Measurements from ENCODE around the gene PLAU. TPM values are rescaled to one million over a fixed set of nuclear protein-coding genes. Genes with fewer than 3 reads are reported as not detected.

Gene PLAU
- total and polyA plus RNA-seq, 9 of the 15 experiments (the other 6 are each of a cell fraction or from before 2014, with no cell fraction given), result 2.1 to 16.9 (median 3.3) TPM

DNA sequence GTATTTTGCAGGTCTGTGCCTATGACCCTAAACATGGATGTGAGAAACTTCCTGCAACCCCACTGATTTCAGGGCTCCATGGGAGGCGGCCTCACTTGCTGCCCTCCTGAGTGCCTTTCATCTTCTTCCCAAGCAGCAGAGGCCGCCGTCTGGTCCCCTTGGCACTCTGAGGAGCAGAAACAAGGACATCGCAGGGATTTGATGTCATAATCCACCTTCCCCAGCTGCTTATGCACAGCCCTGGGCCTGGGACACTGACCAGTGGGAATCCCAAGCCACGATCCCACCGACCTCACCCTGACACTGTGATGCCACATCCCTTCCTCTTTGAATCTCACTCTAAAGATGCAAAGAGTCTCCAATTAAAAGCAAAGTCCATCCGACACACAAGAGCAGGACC, 44.3 kb upstream of the PLAU start:
- Histone ChIP-seq H3K9ac (ENCODE audit: insufficient read depth in 1 of 2, low read depth in 2 of 2, low read length in 2 of 2) (peak overlapping the region in 1 of 2 experiments; percentile 3; a peak in 1 of 4 replicates), H3K4me1 (replicated peaks in 1 of 2; ENCODE audit: control insufficient read depth in 2 of 2, insufficient read depth in 2 of 2, low read length in 2 of 2) (peaks cover 15 to 22% of the 10 kb centered on the region in 2 experiments), H3K27ac (ENCODE audit: extremely low read depth, low read depth, low read length) (no peak overlapping the region), H3K4me3 (no peak overlapping the region), H3K36me3 (ENCODE audit: control insufficient read depth, insufficient read depth, low read length) (peaks cover 85% of the 10 kb centered on the region), H3K27me3 (ENCODE audit: control insufficient read depth in 2 of 2, insufficient read depth in 2 of 2, low read length in 2 of 2) (no peaks in the 10 kb centered on the region), H2AFZ (ENCODE audit: low read depth, low read length) (no peak overlapping the region), H4K20me1 (replicated peaks; ENCODE audit: control insufficient read depth, insufficient read depth, low read length) (peaks cover 13% of the 10 kb centered on the region; the same call in 1 of the 2 replicates), H3K9me1 (ENCODE audit: control insufficient read depth, insufficient read depth, low read length) (no peaks in the 10 kb centered on the region), H3K79me2 (ENCODE audit: control insufficient read depth, insufficient read depth, low read length) (peaks cover 10% of the 10 kb centered on the region; the same call in 1 of the 3 replicates), H3K9me3 (replicated peaks; ENCODE audit: control insufficient read depth, insufficient read depth, low read depth, low read length) (no peaks in the 10 kb centered on the region), H3K4me2 (ENCODE audit: insufficient read depth, low read length) (no peak overlapping the region)
- TF ChIP-seq ZNF121 (CRISPR knock-in tag; conservative IDR thresholded peaks at IDR 0.05), result no peak
- no peak for TF ChIP-seq MAZ (CRISPR knock-in tag; conservative IDR thresholded peaks at IDR 0.05 in 1 of 2, IDR thresholded peaks at IDR 0.05 in 1 of 2)
- TF ChIP-seq HSF4 (CRISPR knock-in tag; IDR thresholded peaks at IDR 0.05; ENCODE audit: borderline replicate concordance), result no peak
- TF ChIP-seq, protein P1, sequence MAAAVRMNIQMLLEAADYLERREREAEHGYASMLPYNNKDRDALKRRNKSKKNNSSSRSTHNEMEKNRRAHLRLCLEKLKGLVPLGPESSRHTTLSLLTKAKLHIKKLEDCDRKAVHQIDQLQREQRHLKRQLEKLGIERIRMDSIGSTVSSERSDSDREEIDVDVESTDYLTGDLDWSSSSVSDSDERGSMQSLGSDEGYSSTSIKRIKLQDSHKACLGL (CRISPR knock-in tag; IDR thresholded peaks at IDR 0.05; ENCODE audit: borderline replicate concordance, poor library complexity, severe bottlenecking), result no peak
- TF ChIP-seq POLR3A (IDR thresholded peaks at IDR 0.05; ENCODE audit: borderline replicate concordance, extremely low read depth, insufficient read depth, insufficient read length), result no peak
- TF ChIP-seq ZNF224 (CRISPR knock-in tag; IDR thresholded peaks at IDR 0.05), result no peak
- TF ChIP-seq KAT7 (CRISPR knock-in tag; IDR thresholded peaks at IDR 0.05; ENCODE audit: borderline replicate concordance), result no peak
- TF ChIP-seq ZBTB43 (CRISPR knock-in tag; IDR thresholded peaks at IDR 0.05), result no peak
- no peak for TF ChIP-seq EZH2 (IDR thresholded peaks at IDR 0.05; ENCODE audit: borderline replicate concordance, low read depth, low read length)
- TF ChIP-seq TBP (optimal IDR thresholded peaks at IDR 0.05; ENCODE audit: low read depth, low read length), result no peak
- TF ChIP-seq RUNX1 (IDR thresholded peaks at IDR 0.05; ENCODE audit: low read depth), result no peak
- no peak for TF ChIP-seq HMG20B (CRISPR knock-in tag; IDR thresholded peaks at IDR 0.05)
- no peak for TF ChIP-seq CEBPG (CRISPR knock-in tag; IDR thresholded peaks at IDR 0.05)
- no peak for TF ChIP-seq CEBPG (tag; conservative IDR thresholded peaks at IDR 0.05 in 1 of 2, IDR thresholded peaks at IDR 0.05 in 1 of 2)
- no peak for TF ChIP-seq ZNF324 (CRISPR knock-in tag; IDR thresholded peaks at IDR 0.05)
- no peak for TF ChIP-seq RBBP5 (IDR thresholded peaks at IDR 0.05; ENCODE audit: borderline replicate concordance, insufficient read depth, low read length, poor library complexity, severe bottlenecking)
- TF ChIP-seq ZNF282 (CRISPR knock-in tag; IDR thresholded peaks at IDR 0.05), result no peak
- in situ Hi-C loops (cut with MboI) (no loop called here), intact Hi-C loops (cut with micrococcal nuclease) (no loop called here)
- BruUV-seq (replicated peaks), result no TSS peak
- ChIA-PET CTCF (ENCODE audit: low intra/inter-chr PET ratio) (interaction anchor here (0.7 kb wide), 1 partner anchor 13 kb away, joined by 3 read pairs; no protein-coding TSS in a partner anchor), POLR2A (interaction anchor here (0.6 to 1.5 kb wide), 9 partner anchors 10 to 371 kb away, joined by 3 to 5 read pairs (median 3); partner anchors contain the start of gene PPP3CB)
- FAIRE-seq (no peak), DNase-seq (ENCODE audit: extremely low read depth in 1 of 4, low spot score in 3 of 4) (no peak), ATAC-seq (no peak)
- WGBS (ENCODE audit: insufficient coverage, low coverage, missing lambda C conversion rate), result 94% methylated on average over 7 of the region's 7 CpGs

Data from K562 (cell line).